WERI-Rb-1 (cell line): Measurements from ENCODE around the gene FOXP3.

ENCODE experiments used
- DNase-seq: peaks from one replicate; pipeline ENCODE4 v3.0.0-alpha.2; 2020
- H3K27ac ChIP-seq: fragments of 250-450 bp; sonication (Bioruptor Pico); 2 replicates; pipeline ENCODE4 v1.5.1; 2020; ENCODE audit warnings: mild to moderate bottlenecking, moderate library complexity
- H3K27me3 ChIP-seq: fragments of 250-450 bp; sonication (Bioruptor Pico); 2 replicates; pipeline ENCODE4 v1.5.1; 2021; ENCODE audit warnings: mild to moderate bottlenecking, low read depth, moderate library complexity; ENCODE audit not compliant: insufficient read depth, severe bottlenecking
- H3K36me3 ChIP-seq: fragments of 250-450 bp; sonication (Bioruptor Pico); 2 replicates; pipeline ENCODE4 v1.5.1; 2020; ENCODE audit warnings: mild to moderate bottlenecking, moderate library complexity
- H3K4me3 ChIP-seq: 2 replicates; pipeline ENCODE4 v1.5.1; 2011; ENCODE audit warnings: low read depth, mild to moderate bottlenecking, control low read depth, low read length
- H3K9me3 ChIP-seq: fragments of 250-450 bp; sonication (Bioruptor Pico); 2 replicates; pipeline ENCODE4 v1.5.1; 2021; ENCODE audit warnings: mild to moderate bottlenecking, moderate library complexity; ENCODE audit not compliant: severe bottlenecking
- TF ChIP-seq, protein P1 (sequence below): IDR thresholded peaks from 2 replicates; pipeline ENCODE4 v1.5.1; 2011; ENCODE audit warnings: low read depth, mild to moderate bottlenecking, control low read depth, inconsistent platforms, low read length

FOXP3 gene

DNA sequence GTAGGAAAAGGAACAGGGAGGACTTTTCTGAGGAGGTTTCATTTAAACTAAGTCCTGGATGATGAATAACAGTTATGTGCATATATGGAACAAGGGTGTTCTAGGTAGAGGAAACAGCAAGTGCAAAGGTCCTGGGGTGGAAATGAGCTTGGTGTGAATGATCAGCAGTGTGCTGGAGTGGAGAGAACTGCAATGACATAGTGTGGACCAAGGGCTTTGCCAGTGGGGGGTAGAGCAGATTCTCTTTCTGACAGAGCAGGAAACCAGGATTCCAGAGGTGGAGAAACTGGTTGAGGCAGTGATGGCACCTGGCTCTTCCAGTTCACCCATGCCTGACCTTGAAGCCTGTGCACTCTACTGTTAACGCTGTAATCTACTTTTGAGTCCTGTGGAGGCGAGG is 6.8 kb upstream of the FOXP3 start:
- Histone ChIP-seq H3K36me3 (peaks cover 3% of the 10 kb centered on the region; the same call in 1 of the 2 replicates), H3K4me3 (no peak overlapping the region), H3K27me3 (peaks cover 9% of the 10 kb centered on the region), H3K9me3 (no peaks in the 10 kb centered on the region), H3K27ac (no peak overlapping the region)
- no peak for DNase-seq
- TF ChIP-seq, protein P1, sequence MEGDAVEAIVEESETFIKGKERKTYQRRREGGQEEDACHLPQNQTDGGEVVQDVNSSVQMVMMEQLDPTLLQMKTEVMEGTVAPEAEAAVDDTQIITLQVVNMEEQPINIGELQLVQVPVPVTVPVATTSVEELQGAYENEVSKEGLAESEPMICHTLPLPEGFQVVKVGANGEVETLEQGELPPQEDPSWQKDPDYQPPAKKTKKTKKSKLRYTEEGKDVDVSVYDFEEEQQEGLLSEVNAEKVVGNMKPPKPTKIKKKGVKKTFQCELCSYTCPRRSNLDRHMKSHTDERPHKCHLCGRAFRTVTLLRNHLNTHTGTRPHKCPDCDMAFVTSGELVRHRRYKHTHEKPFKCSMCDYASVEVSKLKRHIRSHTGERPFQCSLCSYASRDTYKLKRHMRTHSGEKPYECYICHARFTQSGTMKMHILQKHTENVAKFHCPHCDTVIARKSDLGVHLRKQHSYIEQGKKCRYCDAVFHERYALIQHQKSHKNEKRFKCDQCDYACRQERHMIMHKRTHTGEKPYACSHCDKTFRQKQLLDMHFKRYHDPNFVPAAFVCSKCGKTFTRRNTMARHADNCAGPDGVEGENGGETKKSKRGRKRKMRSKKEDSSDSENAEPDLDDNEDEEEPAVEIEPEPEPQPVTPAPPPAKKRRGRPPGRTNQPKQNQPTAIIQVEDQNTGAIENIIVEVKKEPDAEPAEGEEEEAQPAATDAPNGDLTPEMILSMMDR: no peak

DNA sequence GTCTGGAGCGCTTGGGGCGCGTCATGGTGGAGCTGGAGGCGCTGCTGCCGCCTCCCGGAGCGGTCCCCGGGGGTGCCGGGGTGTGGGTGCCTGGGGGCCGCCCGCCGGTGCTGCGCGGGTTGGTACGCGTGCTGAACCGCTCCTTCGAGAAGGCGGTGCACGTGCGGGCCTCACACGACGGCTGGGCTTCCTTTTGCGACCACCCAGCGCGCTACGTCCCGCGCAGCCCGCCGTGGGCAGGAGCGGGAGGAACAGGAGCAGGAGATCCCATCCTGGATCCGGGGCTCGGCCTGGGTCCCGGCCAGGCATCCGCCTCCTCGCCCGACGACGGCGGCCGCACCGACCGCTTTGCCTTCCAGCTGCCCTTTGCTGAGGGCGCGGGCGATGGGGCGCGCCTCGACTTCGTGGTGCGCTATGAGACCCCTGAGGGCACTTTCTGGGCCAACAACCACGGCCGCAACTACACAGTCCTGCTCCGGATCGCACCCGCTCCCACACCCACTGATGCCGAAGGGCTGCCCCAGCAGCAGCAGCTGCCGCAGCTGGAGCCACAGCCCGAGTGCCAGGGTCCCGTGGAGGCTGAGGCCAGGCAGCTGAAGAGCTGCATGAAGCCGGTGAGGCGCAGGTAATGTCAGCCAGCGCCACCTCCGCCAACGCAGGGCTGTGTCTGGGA is 5.9 kb upstream of the FOXP3 start:
- Histone ChIP-seq H3K36me3 (peaks cover 3% of the 10 kb centered on the region; the same call in 1 of the 2 replicates), H3K9me3 (no peaks in the 10 kb centered on the region), H3K27me3 (peaks cover 9% of the 10 kb centered on the region), H3K4me3 (peak overlapping the region; percentile 49), H3K27ac (peak overlapping the region; percentile 92)
- DNase-seq: no peak
- TF ChIP-seq, protein P1: no peak

DNA sequence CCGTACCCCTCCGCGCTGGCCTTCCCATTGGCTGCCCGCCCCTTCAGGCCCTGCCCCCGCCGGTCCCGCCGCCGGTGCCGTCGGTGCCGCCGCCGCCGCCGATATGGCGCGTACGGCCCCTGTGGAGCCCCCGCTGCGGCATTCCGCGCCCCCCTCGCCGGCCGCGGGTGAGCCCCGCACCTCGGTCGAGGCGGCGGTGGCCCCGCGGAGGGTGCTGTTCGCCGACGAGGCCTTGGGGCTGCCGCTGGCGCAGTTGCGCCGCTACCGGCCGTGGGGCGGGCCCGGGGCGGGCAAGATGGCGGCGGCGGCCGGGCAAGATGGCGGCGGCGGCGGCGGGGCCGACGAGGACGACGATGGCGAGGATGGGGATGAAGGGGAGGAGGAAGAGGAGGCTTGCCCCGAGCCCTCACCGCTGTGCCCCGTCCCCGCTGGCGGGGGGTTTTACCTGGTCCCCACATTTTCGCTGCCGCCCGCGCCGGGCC is 5.3 kb upstream of the FOXP3 start, which contains the start of gene PPP1R3F:
Gene PPP1R3F (plus strand): TSS at position 27 of the 482 bp plus-strand sequence. CDS start 77 bp downstream, at position 104.
- DNase-seq: no peak
- TF ChIP-seq, protein P1: no peak
- peaks cover 3% of the 10 kb centered on the region; the same call in 1 of the 2 replicates for H3K36me3 ChIP-seq
- H3K27ac ChIP-seq: peak within 1 kb of the TSS; percentile 92
- peak within 1 kb of the TSS; percentile 49 for H3K4me3 ChIP-seq
- H3K9me3 ChIP-seq: no peaks in the 10 kb centered on the region
- peaks cover 9% of the 10 kb centered on the region for H3K27me3 ChIP-seq

DNA sequence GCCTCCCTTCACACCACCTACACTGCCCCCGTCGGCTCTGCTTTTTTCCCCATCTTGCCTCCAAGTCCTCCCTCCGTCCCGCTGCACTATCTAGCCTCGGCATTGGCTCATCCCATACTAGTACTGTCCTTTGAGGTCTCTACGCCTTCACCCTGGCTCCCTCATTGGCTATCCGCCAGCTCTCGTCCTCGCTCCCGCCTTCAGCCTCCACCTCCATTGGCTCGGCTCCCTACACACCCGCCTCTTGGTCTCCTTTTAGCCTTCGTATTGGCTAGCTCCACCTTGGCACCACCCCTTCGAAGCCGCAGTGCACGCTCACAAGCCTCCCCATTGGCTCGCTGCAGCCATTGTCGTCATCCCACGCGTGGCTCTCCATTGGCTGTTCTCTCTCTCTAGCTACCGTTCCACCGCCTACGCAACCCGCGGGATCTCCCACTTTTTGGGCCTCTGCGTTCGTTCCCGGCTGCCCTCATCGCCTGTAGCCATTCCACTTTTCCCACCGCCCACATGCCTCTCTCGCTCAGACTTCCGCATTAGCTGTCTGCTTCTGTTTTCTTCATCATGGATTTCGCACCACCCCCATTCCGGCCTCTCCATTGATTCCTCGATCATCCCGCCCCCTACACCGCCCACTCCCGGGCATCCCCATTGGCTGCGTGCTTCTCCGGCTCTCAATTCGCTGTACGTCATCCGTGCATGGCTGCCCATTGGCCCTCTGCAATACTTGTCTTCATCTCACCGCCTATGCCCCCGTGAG is 4.7 kb upstream of the FOXP3 start:
- Histone ChIP-seq H3K36me3 (peaks cover 3% of the 10 kb centered on the region; the same call in 1 of the 2 replicates), H3K4me3 (peak overlapping the region; percentile 48), H3K9me3 (no peaks in the 10 kb centered on the region), H3K27me3 (peaks cover 9% of the 10 kb centered on the region), H3K27ac (peak overlapping the region; percentile 92)
- TF ChIP-seq, protein P1: no peak
- peak; percentile 96 for DNase-seq

DNA sequence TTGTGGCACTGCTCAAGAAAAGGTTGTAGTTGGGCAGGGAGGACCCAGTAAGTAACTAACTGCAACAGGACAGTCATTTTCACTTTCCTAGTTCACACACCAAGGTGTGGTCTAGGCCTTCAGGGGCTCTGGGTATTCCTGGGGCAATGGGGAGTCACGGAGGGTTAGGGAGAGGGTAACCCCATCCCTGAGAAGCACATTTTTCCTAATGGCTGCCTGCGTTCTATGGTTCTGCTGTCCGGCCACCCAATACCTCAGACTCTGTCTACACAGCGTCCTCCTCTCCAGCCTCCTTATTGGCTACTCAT is 4.1 kb upstream of the FOXP3 start:
- peak overlapping the region; percentile 48 for H3K4me3 ChIP-seq
- peaks cover 3% of the 10 kb centered on the region; the same call in 1 of the 2 replicates for H3K36me3 ChIP-seq
- H3K9me3 ChIP-seq: no peaks in the 10 kb centered on the region
- TF ChIP-seq, protein P1: no peak
- H3K27me3 ChIP-seq: peaks cover 7% of the 10 kb centered on the region
- DNase-seq: no peak
- peak overlapping the region; percentile 71 for H3K27ac ChIP-seq
